Endothelial cell of umbilical vein (primary cell): ENCODE measurements around the gene PIGZ. TPM values are rescaled to one million over a fixed set of nuclear protein-coding genes. Genes with fewer than 3 reads are reported as not detected.

Source experiments
- BruUV-seq: library from RNA; stranded (reverse); fragments of 400-500 nt; replicated peaks from 2 replicates; lab custom pipeline; 2021; lab: Mats Ljungman, UMichigan
- CTCF ChIA-PET: fragments of 300-600, 350-600 bp; sonication (Branson Sonifier 250); formaldehyde crosslinking; loops from one replicate; lab custom pipeline; 2021; ENCODE audit warnings: antibody characterized with exemption, inconsistent platforms; lab: Charles Lee
- POLR2A ChIA-PET: fragments of 300-600, 350-600 bp; sonication (Branson Sonifier 250); formaldehyde crosslinking; loops from one replicate; lab custom pipeline; 2021; ENCODE audit warnings: antibody characterized with exemption, inconsistent platforms; lab: Charles Lee
- DNase-seq: peaks from one replicate; pipeline ENCODE4 v3.0.0-alpha.2; 2011; ENCODE audit warnings: low read depth, low spot score
- FAIRE-seq: peaks from 2 replicates; lab custom pipeline; 2011; peaks lifted over from hg19 to GRCh38; lab: Jason Lieb, UNC
- H2AFZ ChIP-seq: 2 replicates; pipeline ENCODE4 v1.6.0; 2012; ENCODE audit warnings: low read depth, low read length, control low read depth, inconsistent platforms
- H3K27ac ChIP-seq: 2 replicates; pipeline ENCODE4 v1.5.1; 2011; ENCODE audit warnings: low read depth, mild to moderate bottlenecking, control low read depth, low read length, moderate library complexity; ENCODE audit not compliant: insufficient read depth
- H3K27me3 ChIP-seq, 2 experiments: 2 replicates each; pipeline versions ENCODE4 v1.6.0 to v1.6.1; 2011; ENCODE audit warnings: low read length in 2 of 2, mixed read lengths in 1 of 2; ENCODE audit not compliant: control insufficient read depth in 2 of 2, insufficient read depth in 2 of 2
- H3K36me3 ChIP-seq, 2 experiments: 2 replicates in 1 of 2; 3 replicates in 1 of 2; pipeline ENCODE4 v1.5.1; 2011; ENCODE audit warnings: low read length in 2 of 2, mild to moderate bottlenecking in 1 of 2, moderate library complexity in 1 of 2; ENCODE audit not compliant: control insufficient read depth in 2 of 2, insufficient read depth in 2 of 2; ENCODE audit errors: extremely low read depth in 1 of 2
- H3K4me1 ChIP-seq: 3 replicates; pipeline ENCODE4 v1.5.1; 2011; ENCODE audit warnings: mild to moderate bottlenecking, low read length; ENCODE audit not compliant: control insufficient read depth, insufficient read depth; ENCODE audit errors: extremely low read depth
- H3K4me2 ChIP-seq: 2 replicates; pipeline ENCODE4 v1.6.1; 2011; ENCODE audit warnings: low read length, control low read depth, mixed read lengths; ENCODE audit not compliant: insufficient read depth
- H3K4me3 ChIP-seq, 3 experiments: fragments of 200-600 bp in 1 of 3; sonication (generic), shearing (Covaris generic) in 1 of 3; replicated peaks in 1 of 3; 2 replicates each; pipeline ENCODE4 v1.5.1; 2011 to 2016; ENCODE audit warnings: control low read depth in 3 of 3, low read length in 3 of 3, mild to moderate bottlenecking in 2 of 3, inconsistent platforms in 1 of 3, low read depth in 1 of 3, moderate library complexity in 1 of 3; ENCODE audit not compliant: insufficient read depth in 1 of 3
- H3K79me2 ChIP-seq: 2 replicates; pipeline ENCODE4 v1.6.0; 2012; ENCODE audit warnings: low read length, inconsistent platforms; ENCODE audit not compliant: control insufficient read depth, insufficient read depth
- H3K9ac ChIP-seq: replicated peaks from 2 replicates; pipeline ENCODE3; 2011; ENCODE audit warnings: low read length, control low read depth; ENCODE audit not compliant: insufficient read depth; ENCODE audit errors: extremely low read depth
- H3K9me1 ChIP-seq: replicated peaks from 3 replicates; pipeline ENCODE4 v1.6.0; 2011; ENCODE audit warnings: mild to moderate bottlenecking, low read length; ENCODE audit not compliant: control insufficient read depth, insufficient read depth; ENCODE audit errors: extremely low read depth
- H3K9me3 ChIP-seq: replicated peaks from 2 replicates; pipeline ENCODE4 v1.5.1; 2012; ENCODE audit warnings: low read length, inconsistent platforms; ENCODE audit not compliant: control insufficient read depth, insufficient read depth
- H4K20me1 ChIP-seq: replicated peaks from 2 replicates; pipeline ENCODE3; 2011; ENCODE audit warnings: mild to moderate bottlenecking, low read length; ENCODE audit not compliant: control insufficient read depth, insufficient read depth; ENCODE audit errors: extremely low read depth
- CTCF ChIP-seq, 2 donors: IDR thresholded peaks; 1 replicate in 1 of 2; 2 replicates in 1 of 2; pipeline ENCODE4 v1.5.1; 2011; ENCODE audit warnings: low read length in 2 of 2, mild to moderate bottlenecking in 2 of 2, moderate library complexity in 2 of 2, control low read depth in 1 of 2, inconsistent platforms in 1 of 2, low read depth in 1 of 2; ENCODE audit not compliant: insufficient read depth in 1 of 2; ENCODE audit errors: extremely low read depth in 1 of 2
- EZH2 ChIP-seq: IDR thresholded peaks from 2 replicates; pipeline ENCODE4 v1.6.1; 2012; ENCODE audit warnings: borderline replicate concordance, low read depth, mild to moderate bottlenecking, moderate library complexity, low read length, inconsistent platforms; ENCODE audit not compliant: severe bottlenecking
- FOS ChIP-seq: IDR thresholded peaks from 2 replicates; pipeline ENCODE4 v1.6.1; 2011; ENCODE audit warnings: mild to moderate bottlenecking, low read length, moderate library complexity, borderline replicate concordance; ENCODE audit not compliant: insufficient read depth
- GATA2 ChIP-seq: IDR thresholded peaks from 2 replicates; pipeline ENCODE4 v1.7.0; 2011; ENCODE audit warnings: low read depth, mild to moderate bottlenecking, moderate library complexity, mixed read lengths, low read length; ENCODE audit not compliant: insufficient read length, insufficient read depth
- JUN ChIP-seq: IDR thresholded peaks from 2 replicates; pipeline ENCODE4 v1.6.1; 2011; ENCODE audit warnings: borderline replicate concordance, low read depth; ENCODE audit not compliant: insufficient read length, insufficient read depth
- MAX ChIP-seq: IDR thresholded peaks from 2 replicates; pipeline ENCODE4 v1.6.1; 2011; ENCODE audit not compliant: insufficient read depth, insufficient read length
- MYC ChIP-seq: IDR thresholded peaks from one replicate; pipeline ENCODE4 v1.6.1; 2011; ENCODE audit warnings: mild to moderate bottlenecking, low read depth, low read length
- POLR2A ChIP-seq: IDR thresholded peaks from 2 replicates; pipeline ENCODE4 v1.6.1; 2012; ENCODE audit warnings: low read depth, mild to moderate bottlenecking, control low read depth, low read length
- POLR2AphosphoS5 ChIP-seq: IDR thresholded peaks from 2 replicates; pipeline ENCODE4 v1.6.1; 2012; ENCODE audit warnings: low read depth, mild to moderate bottlenecking, control low read depth, low read length, moderate library complexity; ENCODE audit not compliant: insufficient read depth
- dilution Hi-C: fragments of 300-500 bp; cut with MboI; formaldehyde crosslinking; loops from one replicate; pipeline ENCODE4 v1.15.0; 2019; ENCODE audit warnings: low sequenced_read_pairs; ENCODE audit not compliant: extremely low pct_ligation_motif_present
- intact Hi-C: fragments of 100-400 bp; cut with micrococcal nuclease; formaldehyde crosslinking; loops from one replicate; pipeline ENCODE4 v1.10.0; 2022
- polyA plus RNA-seq, 4 experiments: library from polyadenylated mRNA; depleted of rRNA in 3 of 4; stranded (reverse) in 3 of 4; unstranded in 1 of 4; fragments of >200 nt; gene quantifications; 2 replicates each; pipeline versions ENCODE4 v1.2.1 to v1.2.3, GENCODE V29; 2011 to 2012; ENCODE audit warnings: missing spikeins in 1 of 4
- total RNA-seq: library from RNA; stranded (reverse); gene quantifications from 2 replicates; pipeline ENCODE4 v1.2.3, GENCODE V29; 2021

The PIGZ gene
- total and polyA plus RNA-seq, 2 donors (not counting 3 experiments of a cell fraction or from before 2014, with no cell fraction given) = 6.0 to 6.5 TPM

- Histone ChIP-seq H3K27me3 (no peaks in the 10 kb centered on the region), H3K9ac (no peak overlapping the region), H3K36me3 (peaks cover 0 to 8% of the 10 kb centered on the region in 2 experiments), H3K4me3 (no peak overlapping the region), H3K79me2 (no peaks in the 10 kb centered on the region), H3K9me3 (no peaks in the 10 kb centered on the region), H3K4me2 (no peak overlapping the region), H2AFZ (no peak overlapping the region), H4K20me1 (no peaks in the 10 kb centered on the region), H3K4me1 (no peaks in the 10 kb centered on the region), H3K9me1 (no peaks in the 10 kb centered on the region), H3K27ac (no peak overlapping the region)
- dilution Hi-C loops (no loop called here), intact Hi-C loops (no loop called here)
- no TSS peak for BruUV-seq
- no peak for DNase-seq
- POLR2A ChIA-PET = no interaction called here
- CTCF ChIA-PET = interaction anchor here (1.0 kb wide), 1 partner anchor 8 kb away, joined by 4 read pairs; no protein-coding TSS in a partner anchor
- FAIRE-seq = no peak
- TF ChIP-seq MYC = no peak
- no peak for TF ChIP-seq FOS
- TF ChIP-seq EZH2 = no peak
- no peak for TF ChIP-seq CTCF (IDR thresholded peaks at IDR 0.05; ENCODE audit: extremely low read depth in 1 of 2, insufficient read depth in 1 of 2, low read depth in 1 of 2, low read length in 2 of 2)
- no peak for TF ChIP-seq POLR2AphosphoS5
- no peak for TF ChIP-seq GATA2
- no peak for TF ChIP-seq MAX
- no peak for TF ChIP-seq JUN
- no peak for TF ChIP-seq POLR2A
Measured at GRCh38 chr3:196916995-196917394, 51.6 kb downstream of the PIGZ start.
